Measurements from ENCODE around the gene RAVER2.
"Not testable (repeated sequence)": the region's sequence is repeated elsewhere in the genome, so short reads cannot be mapped to it uniquely, and the experiment has no call there.

GRCh38 chr1:64740687-64741086, 4.2 kb upstream of the RAVER2 start:
- not testable (repeated sequence) for TF ChIP-seq CTCF (IDR thresholded peaks at IDR 0.05; ENCODE audit: extremely low read depth in 1 of 2, insufficient read depth in 1 of 2, low read depth in 1 of 2, low read length in 2 of 2); POLR2AphosphoS5 (IDR thresholded peaks at IDR 0.05; ENCODE audit: insufficient read depth, low read depth, low read length); JUN (IDR thresholded peaks at IDR 0.05; ENCODE audit: borderline replicate concordance, insufficient read depth, insufficient read length, low read depth); EZH2 (IDR thresholded peaks at IDR 0.05; ENCODE audit: borderline replicate concordance, low read depth, low read length, severe bottlenecking); MYC (IDR thresholded peaks at IDR 0.05; ENCODE audit: low read depth, low read length); POLR2A (IDR thresholded peaks at IDR 0.05; ENCODE audit: low read depth, low read length); MAX (IDR thresholded peaks at IDR 0.05; ENCODE audit: insufficient read depth, insufficient read length); FOS (IDR thresholded peaks at IDR 0.05; ENCODE audit: borderline replicate concordance, insufficient read depth, low read length)
